GM19324 (cell line): Measurements from ENCODE around the gene MRPS31.
"Not testable (repeated sequence)": the region's sequence is repeated elsewhere in the genome, so short reads cannot be mapped to it uniquely, and the experiment has no call there.

ENCODE experiments used
- ATAC-seq: cut with Tn5 transposase; IDR thresholded peaks from one replicate; pipeline ENCODE4 v1.9.1; 2021; ENCODE audit warnings: mild to moderate bottlenecking, moderate library complexity; ENCODE audit not compliant: unreplicated experiment, low FRiP score

Gene MRPS31

DNA sequence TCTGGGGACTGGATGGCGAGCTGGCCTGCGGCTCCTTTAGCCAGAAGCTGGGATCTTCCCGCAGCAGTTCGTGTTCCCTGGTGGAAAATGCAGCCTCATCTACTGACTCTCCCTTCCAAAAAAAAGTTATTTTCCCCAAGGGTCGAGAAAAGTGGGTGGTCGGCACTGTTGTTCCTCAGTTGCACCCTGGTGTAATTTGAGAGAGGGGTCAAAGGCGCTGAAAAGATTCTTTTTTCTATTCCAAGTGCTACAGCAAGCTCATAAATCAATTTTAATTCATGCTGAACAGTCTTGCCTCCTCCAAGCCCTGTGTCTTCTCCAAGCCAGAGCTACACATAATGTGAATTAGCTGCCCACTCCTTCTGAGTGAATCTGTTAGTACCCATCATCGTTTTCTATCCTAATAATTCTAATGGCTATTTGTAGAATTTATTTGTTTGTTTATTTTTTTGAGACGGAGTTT, 19.2 kb upstream of the MRPS31 start:
- ATAC-seq = no peak

DNA sequence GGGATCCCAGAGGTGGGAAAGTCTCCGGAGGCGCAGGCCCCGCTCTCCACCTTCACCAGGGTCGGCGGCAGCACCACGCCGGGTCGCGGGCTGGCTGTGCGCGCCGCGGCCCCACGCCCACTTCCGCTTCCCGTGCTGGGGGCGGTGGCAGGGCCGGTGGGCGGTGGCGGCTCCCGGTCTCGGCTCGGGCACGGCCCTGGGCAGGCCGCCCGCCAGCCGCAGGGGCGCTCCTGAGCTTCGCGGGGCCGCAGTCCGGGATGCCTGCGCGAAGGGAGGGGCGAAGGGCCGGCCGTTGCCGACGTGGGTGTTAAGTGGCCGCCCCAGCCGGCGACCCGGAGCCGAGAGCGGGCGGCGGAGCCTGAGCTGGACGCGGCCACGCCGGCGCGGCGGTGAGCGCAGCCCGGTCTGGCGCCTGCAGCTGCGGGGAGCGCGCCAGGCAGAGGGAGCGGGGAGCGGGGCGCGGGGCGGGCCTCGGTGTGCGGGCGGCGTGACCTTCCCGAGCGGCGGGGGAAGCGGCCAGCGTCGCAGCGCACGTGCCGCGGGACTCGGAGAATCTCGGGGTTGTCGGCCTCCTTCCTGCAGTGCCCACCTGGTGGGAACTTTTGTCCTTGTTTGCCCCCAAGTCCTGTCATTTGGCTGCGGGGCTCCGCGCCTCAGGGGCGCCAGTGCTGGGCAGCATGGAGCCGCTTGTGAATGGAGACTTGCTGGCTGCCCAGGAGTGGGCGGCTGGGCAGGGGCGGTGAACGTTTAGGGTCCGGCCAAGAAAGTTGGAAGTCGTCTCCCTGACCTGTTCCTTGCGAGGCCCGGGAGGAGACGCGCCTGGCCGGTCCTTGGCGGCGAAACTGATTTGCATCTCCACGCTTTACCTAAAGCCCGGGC, 18.5 kb upstream of the MRPS31 start, which contains the start of gene SLC25A15:
TSS of gene SLC25A15 (plus strand) at position 337 of the 879 bp plus-strand sequence. CDS start 3,616 bp downstream, outside the sequence.
- peak; percentile 94 for ATAC-seq

- not testable (repeated sequence) for ATAC-seq
These were observed 17.7 kb upstream of the MRPS31 start for GRCh38 chr13:40788540-40789274.

DNA sequence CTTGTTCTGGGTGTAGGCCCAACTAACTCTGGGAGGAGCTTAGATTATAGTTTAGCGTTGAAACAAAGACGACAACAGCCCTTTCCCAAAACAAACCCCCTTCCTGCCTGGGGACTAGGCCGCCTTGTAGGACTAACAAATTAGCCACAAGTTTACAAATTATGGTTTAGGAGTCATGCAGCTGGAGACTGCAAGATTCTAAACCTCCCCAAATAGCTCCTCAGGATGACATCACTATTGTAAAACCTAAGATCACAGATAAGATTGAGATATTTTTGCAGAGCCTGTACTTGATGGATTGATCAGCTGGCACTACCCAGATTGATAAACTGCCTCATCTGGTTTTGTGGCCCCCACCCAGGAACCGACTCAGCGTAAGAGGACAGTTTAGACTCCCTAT, 16.1 kb upstream of the MRPS31 start:
- ATAC-seq = no peak

- no peak for ATAC-seq
These were observed 15.6 kb upstream of the MRPS31 start for GRCh38 chr13:40786568-40786996.

DNA sequence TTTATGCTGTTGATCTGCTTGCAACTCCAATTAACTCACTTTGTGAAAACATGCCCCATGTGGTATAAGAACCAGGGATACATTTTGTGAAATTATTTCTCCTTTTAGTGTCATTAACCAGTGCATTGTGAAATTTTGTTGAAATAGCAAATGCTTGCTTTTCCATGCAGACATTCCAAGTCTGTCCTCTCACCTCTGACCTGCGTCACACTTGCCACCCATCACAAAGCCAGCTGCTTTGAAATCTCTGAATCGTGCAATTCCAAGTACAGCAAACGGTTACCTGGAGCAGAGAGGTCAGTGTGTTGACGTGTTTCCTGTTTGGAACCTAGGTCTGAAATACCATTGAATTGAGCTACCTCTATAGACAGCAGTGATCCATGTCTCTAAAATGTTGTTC, 13.6 kb upstream of the MRPS31 start:
- ATAC-seq = no peak

DNA sequence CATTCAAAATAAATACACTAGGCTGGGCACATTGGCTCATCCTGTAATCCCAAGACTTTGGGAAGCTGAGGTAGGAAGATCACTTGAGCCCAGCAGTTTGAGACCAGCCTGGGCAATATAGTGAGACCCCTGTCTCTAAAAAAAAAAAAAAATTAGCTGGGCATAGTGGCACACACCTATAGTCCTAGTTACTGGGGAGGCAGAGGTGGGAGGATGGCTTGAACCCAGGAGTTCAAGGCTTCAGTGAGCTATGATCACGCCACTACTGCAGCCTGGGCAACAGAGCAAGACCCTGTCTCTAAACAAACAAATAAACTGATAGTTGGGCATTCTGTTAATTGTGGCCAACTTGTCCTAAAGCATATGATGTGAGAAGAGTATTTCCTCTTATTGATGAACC, 12.0 kb upstream of the MRPS31 start:
- ATAC-seq = not testable (repeated sequence)

- no peak for ATAC-seq
These were observed 10.7 kb upstream of the MRPS31 start for GRCh38 chr13:40781717-40782116.

DNA sequence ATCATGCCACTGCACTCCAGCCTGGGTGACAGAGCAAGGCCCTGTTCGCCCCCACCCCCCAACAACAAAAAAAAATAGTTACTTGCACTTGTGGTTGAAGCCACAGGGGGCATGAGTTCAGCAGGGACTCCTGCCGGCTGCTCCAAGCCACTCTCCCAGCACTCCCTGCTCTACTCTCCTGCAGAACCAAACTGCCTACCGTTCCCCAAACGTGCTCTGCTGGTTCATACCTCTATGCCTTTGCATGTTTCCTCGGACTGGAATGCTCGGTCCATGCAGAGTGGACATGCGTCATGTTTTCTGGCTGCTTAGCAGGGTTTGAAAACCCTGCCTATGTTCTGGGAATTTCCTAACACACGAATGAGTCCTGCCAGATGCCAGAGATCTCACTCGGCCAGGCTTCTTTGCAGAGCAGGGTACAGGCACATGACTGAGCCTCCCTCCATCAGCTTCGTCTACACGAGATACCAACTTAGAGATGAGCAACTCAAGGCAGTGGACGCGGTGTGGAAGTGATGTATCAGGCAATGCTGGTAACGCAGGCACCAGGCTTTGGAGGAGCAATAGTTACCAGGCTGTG, 9.9 kb upstream of the MRPS31 start:
- no peak for ATAC-seq

DNA sequence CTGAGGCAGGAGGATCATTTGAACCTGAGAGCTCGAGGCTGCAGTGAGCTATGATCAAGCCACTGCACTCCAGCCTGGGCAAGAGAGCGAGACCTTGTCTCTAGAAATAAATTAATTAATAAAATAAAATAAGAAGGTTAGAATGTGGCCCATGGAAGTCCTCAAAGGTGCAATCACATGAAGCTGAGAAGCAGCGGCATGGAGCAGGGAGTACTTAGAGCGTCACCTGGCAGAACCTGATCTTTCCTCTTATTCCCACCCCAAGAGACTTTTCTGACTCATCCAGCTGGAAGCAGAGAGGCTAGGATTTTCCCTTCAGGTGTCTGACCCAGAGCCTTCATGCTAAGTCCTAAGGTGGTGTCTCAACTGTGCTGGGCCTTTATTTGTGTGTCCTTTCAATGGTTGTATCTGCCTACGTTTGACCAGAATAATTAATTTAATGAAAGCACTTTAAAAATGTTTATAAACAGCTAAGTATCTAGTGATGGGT, 8.9 kb upstream of the MRPS31 start:
- no peak for ATAC-seq

GRCh38 chr13:40779049-40779448, 8.1 kb upstream of the MRPS31 start:
- no peak for ATAC-seq

- ATAC-seq = no peak
These were observed 6.8 kb upstream of the MRPS31 start for GRCh38 chr13:40777809-40778175.

DNA sequence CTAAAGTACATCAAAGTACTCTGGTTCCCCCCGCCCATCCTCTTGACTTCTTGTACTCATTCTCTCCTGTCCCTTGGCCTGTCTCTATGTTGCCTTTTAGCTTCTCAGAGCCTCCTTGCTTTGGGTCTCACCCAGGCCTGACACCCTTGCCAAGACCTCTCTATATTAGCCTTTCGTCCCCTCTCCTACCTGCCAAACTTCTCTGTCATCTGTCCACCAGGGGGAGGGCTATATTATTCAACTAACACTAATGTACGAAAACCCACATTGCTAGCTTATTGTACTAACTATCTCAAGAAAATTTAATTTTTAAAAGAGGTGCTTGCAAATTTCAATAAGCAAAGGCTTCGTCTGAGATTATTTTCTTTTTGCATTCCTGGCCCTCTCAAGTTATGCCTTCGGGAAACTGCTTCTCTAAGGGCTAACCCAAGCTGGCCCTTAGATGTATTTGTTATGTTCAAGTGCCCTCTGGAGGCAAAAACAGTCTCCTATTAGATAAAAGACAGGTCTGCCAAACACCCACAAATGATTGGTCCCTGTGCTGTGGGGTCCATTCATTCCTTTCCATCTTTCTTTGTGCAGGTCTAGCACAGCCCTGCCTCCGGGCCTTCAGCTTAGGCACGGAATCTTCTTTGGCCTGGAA, 6.3 kb upstream of the MRPS31 start:
- ATAC-seq = peak; percentile 84

DNA sequence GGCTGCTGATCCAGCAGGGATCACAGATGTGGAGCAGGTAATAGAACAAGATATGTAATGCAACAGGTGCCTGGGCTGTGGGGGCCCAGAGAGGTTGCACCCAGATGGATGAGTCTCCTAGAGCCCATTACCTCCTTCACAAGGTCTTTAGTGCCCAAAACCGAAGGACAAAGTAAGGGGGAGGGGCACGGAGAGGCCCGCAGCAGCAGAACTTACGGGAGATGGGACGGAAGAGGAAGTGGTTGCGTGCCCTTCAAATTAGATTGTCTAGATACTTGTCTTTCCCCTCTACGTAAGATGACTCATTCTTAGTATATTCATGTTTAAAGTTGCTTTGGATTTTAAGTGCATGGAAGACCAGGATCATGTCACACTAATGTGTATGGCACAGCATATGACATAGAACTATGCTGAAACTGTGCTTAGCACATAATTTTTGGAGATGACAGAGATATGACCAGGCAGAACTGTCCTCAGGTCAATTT, 5.7 kb upstream of the MRPS31 start:
- ATAC-seq = peak; percentile 49

GRCh38 chr13:40776232-40776631, 5.2 kb upstream of the MRPS31 start:
- ATAC-seq = no peak

DNA sequence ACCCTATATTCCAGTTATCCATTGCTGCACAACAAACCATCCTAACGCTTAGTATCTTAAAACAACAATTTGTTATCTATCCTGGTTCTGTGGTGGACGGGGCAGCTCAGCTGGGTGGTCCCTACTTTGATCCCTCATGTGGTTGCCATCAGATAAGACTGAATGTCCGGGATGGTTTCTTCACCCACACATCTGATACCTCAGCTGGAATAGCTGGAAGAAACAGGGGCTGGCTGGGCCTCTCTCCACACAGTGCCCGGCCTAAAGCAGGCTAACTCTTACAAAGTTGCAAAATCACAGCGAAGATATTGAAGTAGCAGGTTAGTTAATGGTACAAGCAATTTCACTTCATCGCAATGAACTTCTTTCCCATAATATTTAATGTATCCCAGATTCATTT, 3.7 kb upstream of the MRPS31 start:
- no peak for ATAC-seq

GRCh38 chr13:40772765-40773473, 1.9 kb upstream of the MRPS31 start:
- ATAC-seq = no peak

GRCh38 chr13:40770609-40770933, 419 bp downstream of the MRPS31 start:
- ATAC-seq = no peak

GRCh38 chr13:40769970-40770369, 1.0 kb downstream of the MRPS31 start:
- ATAC-seq = no peak

GRCh38 chr13:40765602-40766001, 5.4 kb downstream of the MRPS31 start:
- no peak for ATAC-seq
